Activated CD8-positive, alpha-beta memory T cell treated with anti-CD3 and anti-CD28 coated beads for 4 hours (primary cell): Measurements from ENCODE around the gene PXMP4.

ENCODE experiments used
- DNase-seq, 2 donors: peaks; one replicate each; pipeline ENCODE4 v3.0.0-alpha.2; 2020; ENCODE audit warnings: low read depth in 2 of 2

The PXMP4 gene

GRCh38 chr20:33732166-33732970 is 12.3 kb upstream of the PXMP4 start:
- DNase-seq = peak; percentile 59 to 64

- peak; percentile 73 to 78 for DNase-seq
Observed at GRCh38 chr20:33731693-33732165, 11.6 kb upstream of the PXMP4 start, which contains the start of gene ZNF341. ZNF341 (plus strand) TSS chr20:33731996; CDS start chr20:33732022, 26 bp downstream.

DNA sequence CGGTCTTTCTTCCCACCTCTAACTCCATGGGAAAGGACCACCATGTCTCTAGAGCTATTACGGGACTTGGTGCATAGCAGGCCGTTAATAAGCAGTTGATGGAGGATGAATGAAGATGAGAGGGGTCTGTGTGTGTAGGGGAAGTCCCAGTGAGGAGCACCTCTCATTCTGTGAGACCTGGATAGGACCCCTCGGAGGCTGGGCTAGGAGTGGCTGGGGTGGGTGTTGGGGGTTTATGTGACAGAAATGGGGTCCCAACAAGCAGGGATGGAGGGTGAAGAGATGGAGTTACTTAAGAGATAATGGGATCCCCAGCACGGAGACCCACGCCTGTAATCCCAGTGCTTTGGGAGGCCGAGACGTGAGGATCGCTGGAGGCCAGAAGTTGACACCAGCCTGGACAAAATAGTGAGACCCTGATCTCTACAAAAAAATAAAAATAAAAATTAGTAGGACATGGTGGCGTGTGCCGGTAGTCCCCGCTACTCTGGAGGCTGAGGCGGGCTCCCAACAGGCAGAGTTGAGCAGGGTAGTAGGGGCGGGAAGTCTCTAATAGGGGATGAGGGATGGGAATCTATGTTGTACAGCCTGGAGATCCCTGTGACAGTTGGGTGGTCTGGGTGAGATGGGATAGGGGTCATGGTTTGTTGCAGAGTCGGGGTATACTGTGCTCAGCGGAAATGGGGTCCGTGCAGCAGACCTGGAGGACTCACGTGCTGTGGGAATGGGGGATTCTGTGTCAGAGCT is 11.0 kb upstream of the PXMP4 start:
- no peak for DNase-seq

GRCh38 chr20:33729101-33729500 is 9.0 kb upstream of the PXMP4 start:
- no peak for DNase-seq

DNA sequence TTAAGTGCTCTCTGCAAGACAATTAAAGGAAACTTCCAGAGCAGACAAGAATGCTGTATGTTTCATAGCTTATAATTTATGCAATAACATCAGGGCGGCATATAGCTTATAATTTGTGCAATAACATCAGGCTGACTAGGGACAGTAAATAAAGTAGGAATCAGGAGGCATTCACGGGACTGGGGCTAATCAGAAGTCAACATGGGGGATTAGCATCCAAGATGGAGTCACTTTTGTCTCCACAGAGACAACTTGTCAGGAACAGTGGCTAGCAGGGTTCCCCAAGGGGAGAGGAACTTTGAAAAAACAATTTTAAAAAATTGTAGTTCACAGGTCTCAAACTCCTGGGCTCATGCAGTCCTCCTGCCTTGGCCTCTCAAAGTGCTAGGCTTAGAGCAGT is 8.4 kb upstream of the PXMP4 start:
- DNase-seq = no peak

- no peak for DNase-seq
Observed at GRCh38 chr20:33727806-33728205, 7.7 kb upstream of the PXMP4 start.

GRCh38 chr20:33727115-33727479 is 7.0 kb upstream of the PXMP4 start:
- DNase-seq = no peak

DNA sequence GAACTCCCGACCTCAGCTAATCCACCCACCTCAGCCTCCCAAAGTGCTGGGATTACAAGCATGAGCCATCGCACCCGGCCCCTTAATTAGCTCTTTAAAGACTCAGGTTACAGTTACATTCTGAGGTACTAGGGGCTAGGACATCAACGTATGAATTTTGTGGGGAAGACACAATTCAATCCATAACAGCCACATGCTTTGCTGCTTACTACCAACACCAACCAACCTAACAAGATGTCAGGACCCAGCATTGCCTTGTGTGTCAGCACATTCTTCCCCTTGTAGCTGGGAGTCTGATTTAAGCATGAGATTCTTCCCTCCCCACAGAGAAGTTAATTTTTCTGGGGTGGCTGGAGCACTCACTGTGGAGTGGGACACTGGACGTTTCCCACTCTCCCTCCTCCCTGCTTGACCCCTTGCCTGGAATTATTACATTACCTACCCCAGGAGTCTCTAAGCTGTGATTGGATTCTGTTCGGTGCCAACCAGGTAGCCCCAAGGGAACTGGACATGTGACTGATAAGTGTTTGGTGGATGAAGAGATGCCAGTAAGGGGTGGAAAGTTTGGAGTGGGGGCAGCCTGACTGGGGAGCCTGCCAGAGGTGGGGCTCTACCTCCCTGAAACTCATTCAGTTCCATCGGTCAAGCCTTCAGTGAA is 5.6 kb upstream of the PXMP4 start:
- no peak for DNase-seq

- no peak for DNase-seq
Observed at GRCh38 chr20:33724439-33725094, 4.5 kb upstream of the PXMP4 start.

GRCh38 chr20:33721391-33722140 is 1.5 kb upstream of the PXMP4 start:
- no peak for DNase-seq

GRCh38 chr20:33719277-33719988 is 677 bp downstream of the PXMP4 start:
- DNase-seq = no peak

GRCh38 chr20:33716498-33716897 is 3.6 kb downstream of the PXMP4 start:
- no peak for DNase-seq

- DNase-seq = no peak
Observed at GRCh38 chr20:33713865-33714367, 6.2 kb downstream of the PXMP4 start.

DNA sequence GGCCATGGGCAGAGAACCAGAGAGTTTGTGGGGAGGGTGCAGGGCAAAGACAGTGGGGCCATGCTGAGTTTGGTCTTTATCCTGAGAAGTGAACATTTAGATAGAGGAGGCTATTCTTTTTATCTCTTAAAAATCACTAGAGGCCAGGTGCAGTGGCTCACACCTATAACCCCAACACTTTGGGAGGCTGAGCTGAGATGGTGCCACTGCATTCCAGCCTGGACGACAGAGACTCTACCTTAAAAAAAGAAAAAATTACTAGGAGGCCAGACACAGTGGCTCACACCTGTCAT is 8.7 kb downstream of the PXMP4 start:
- no peak for DNase-seq

- DNase-seq = no peak
Observed at GRCh38 chr20:33710681-33711445, 9.2 kb downstream of the PXMP4 start.

GRCh38 chr20:33709905-33710541 is 10.1 kb downstream of the PXMP4 start:
- DNase-seq = no peak

DNA sequence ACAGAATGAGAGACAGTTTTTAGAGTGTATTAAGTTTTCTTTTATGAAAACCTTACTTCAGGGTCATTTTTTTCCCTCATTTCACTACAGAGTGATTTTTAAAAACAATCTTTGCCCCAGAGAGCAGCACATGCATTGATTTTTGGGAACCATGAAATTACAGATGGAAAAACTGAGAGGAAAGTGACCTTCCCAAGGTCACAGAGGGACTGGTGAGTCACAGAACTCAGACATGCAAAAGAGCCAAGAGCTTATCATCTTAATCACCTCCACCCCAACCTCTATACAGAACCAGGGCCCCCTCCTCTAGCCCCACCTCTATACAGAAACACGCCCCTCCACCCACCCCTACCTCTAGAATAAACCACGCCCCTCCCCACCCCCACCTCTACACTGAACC is 10.7 kb downstream of the PXMP4 start:
- DNase-seq = no peak

DNA sequence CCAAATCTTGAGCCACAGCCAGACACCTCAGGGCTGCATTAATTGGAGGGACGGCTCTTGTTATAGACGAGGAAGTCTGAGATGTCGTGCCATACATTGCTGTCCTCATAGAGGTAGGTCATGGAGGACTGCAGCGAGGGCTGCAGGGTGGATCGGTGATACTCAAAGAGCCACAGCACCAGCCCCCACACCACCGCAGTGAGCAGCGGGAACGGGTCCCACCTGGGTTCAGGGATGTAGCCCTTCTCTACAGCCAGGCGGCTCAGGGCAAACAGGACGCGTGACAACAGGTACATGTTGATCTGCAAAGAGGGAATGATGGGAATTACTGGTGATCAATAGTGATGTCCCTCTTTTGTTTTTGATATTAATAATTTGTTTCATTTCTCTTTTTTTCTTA is 12.4 kb downstream of the PXMP4 start:
- no peak for DNase-seq

- no peak for DNase-seq
Observed at GRCh38 chr20:33704197-33704924, 15.7 kb downstream of the PXMP4 start.
